SK-N-SH (cell line): ENCODE measurements around the gene IQGAP2. TPM values are rescaled to one million over a fixed set of nuclear protein-coding genes. Genes with fewer than 3 reads are reported as not detected.

Experiments used
- CTCF ChIA-PET: fragments of 300-600, 350-600 bp; formaldehyde crosslinking; extraction: SDS; loops from one replicate; lab custom pipeline; 2021; lab: Yijun Ruan, JAX
- POLR2A ChIA-PET: fragments of 350-600 bp; sonication (Branson Sonifier 250); formaldehyde crosslinking; extraction: SDS; loops from one replicate; lab custom pipeline; 2020; ENCODE audit warnings: antibody characterized with exemption, inconsistent platforms; lab: Yijun Ruan, JAX
- DNase-seq: peaks from one replicate; pipeline ENCODE4 v3.0.0; 2012
- H2AFZ ChIP-seq: fragments of 200-600 bp; sonication (generic); 2 replicates; pipeline ENCODE4 v1.8.1; 2016; ENCODE audit warnings: antibody characterized with exemption, mild to moderate bottlenecking, low read depth
- H3F3A ChIP-seq: fragments of 200-600 bp; sonication (generic); replicated peaks from 2 replicates; pipeline ENCODE3; 2016; ENCODE audit warnings: antibody characterized with exemption, mild to moderate bottlenecking; ENCODE audit not compliant: insufficient read depth
- H3K27ac ChIP-seq, 2 experiments: fragments of 200-500 bp in 1 of 2; fragments of 200-600 bp in 1 of 2; sonication (Bioruptor generic) in 1 of 2; sonication (generic), shearing (Covaris generic) in 1 of 2; 2 replicates each; pipeline versions ENCODE4 v1.5.1 to v1.6.1; 2014 to 2016; ENCODE audit warnings: low read depth in 2 of 2, inconsistent platforms in 1 of 2, low read length in 1 of 2, mild to moderate bottlenecking in 1 of 2, mixed read lengths in 1 of 2
- H3K27me3 ChIP-seq: fragments of 200-600 bp; sonication (generic), shearing (Covaris generic); 2 replicates; pipeline ENCODE4 v1.6.1; 2016; ENCODE audit warnings: mixed run types; ENCODE audit not compliant: insufficient read depth
- H3K36me3 ChIP-seq, 2 experiments: fragments of 200-500 bp in 1 of 2; fragments of 200-600 bp in 1 of 2; sonication (Bioruptor generic) in 1 of 2; sonication (generic) in 1 of 2; replicated peaks in 1 of 2; 2 replicates each; pipeline versions ENCODE3 to v1.5.1; 2014 to 2016; ENCODE audit warnings: low read length in 1 of 2, mild to moderate bottlenecking in 1 of 2; ENCODE audit not compliant: insufficient read depth in 2 of 2, control insufficient read depth in 1 of 2
- H3K4me1 ChIP-seq, 2 experiments: fragments of 200-500 bp in 1 of 2; fragments of 200-600 bp in 1 of 2; sonication (Bioruptor generic) in 1 of 2; sonication (generic), shearing (Covaris generic) in 1 of 2; 2 replicates each; pipeline versions ENCODE4 v1.5.1 to v1.6.1; 2014 to 2016; ENCODE audit warnings: low read depth in 1 of 2, low read length in 1 of 2, mixed run types in 1 of 2; ENCODE audit not compliant: insufficient read depth in 2 of 2, control insufficient read depth in 1 of 2
- H3K4me2 ChIP-seq: fragments of 200-600 bp; sonication (generic), shearing (Covaris generic); 2 replicates; pipeline ENCODE4 v1.6.1; 2017; ENCODE audit warnings: mixed run types
- H3K4me3 ChIP-seq, 2 experiments: fragments of 200-500 bp in 1 of 2; fragments of 200-600 bp in 1 of 2; sonication (Bioruptor generic) in 1 of 2; sonication (generic), shearing (Covaris generic) in 1 of 2; 2 replicates each; pipeline versions ENCODE4 v1.5.1 to v1.8.1; 2014 to 2016; ENCODE audit warnings: low read depth in 2 of 2, inconsistent platforms in 1 of 2, low read length in 1 of 2, mild to moderate bottlenecking in 1 of 2, mixed read lengths in 1 of 2, moderate library complexity in 1 of 2
- H3K79me2 ChIP-seq: fragments of 200-600 bp; sonication (generic); 2 replicates; pipeline ENCODE4 v1.8.1; 2017; ENCODE audit warnings: mild to moderate bottlenecking; ENCODE audit not compliant: insufficient read depth
- H3K9ac ChIP-seq: fragments of 200-600 bp; sonication (generic); 2 replicates; pipeline ENCODE4 v1.6.1; 2017; ENCODE audit warnings: mixed run types
- H3K9me2 ChIP-seq: fragments of 200-600 bp; sonication (generic); 2 replicates; pipeline ENCODE4 v1.6.1; 2017; ENCODE audit warnings: mixed run types
- H3K9me3 ChIP-seq: fragments of 200-600 bp; sonication (generic); 2 replicates; pipeline ENCODE4 v1.6.1; 2017; ENCODE audit warnings: mixed run types, mild to moderate bottlenecking, moderate library complexity
- H4K20me1 ChIP-seq: fragments of 200-600 bp; sonication (generic); 2 replicates; pipeline ENCODE4 v1.6.1; 2017; ENCODE audit warnings: mild to moderate bottlenecking, mixed run types; ENCODE audit not compliant: insufficient read depth
- CHD2 ChIP-seq: fragments of 150-350 bp; IDR thresholded peaks from 2 replicates; pipeline ENCODE4 v1.6.1; 2018; ENCODE audit warnings: low read length; ENCODE audit not compliant: partially characterized antibody
- ELF1 ChIP-seq: IDR thresholded peaks from 2 replicates; pipeline ENCODE4 v1.4.0; 2012
- EZH2phosphoT487 ChIP-seq: fragments of 200-600 bp; sonication (generic); IDR thresholded peaks from 2 replicates; pipeline ENCODE4 v1.6.1; 2017; ENCODE audit warnings: low read depth, mixed run types, mild to moderate bottlenecking, antibody characterized with exemption, moderate library complexity, borderline replicate concordance
- FOXM1 ChIP-seq: IDR thresholded peaks from 2 replicates; pipeline ENCODE4 v1.4.0; 2012; ENCODE audit warnings: low read depth, mild to moderate bottlenecking
- GABPA ChIP-seq: IDR thresholded peaks from 2 replicates; pipeline ENCODE4 v1.4.0; 2012; ENCODE audit warnings: low read depth, mild to moderate bottlenecking
- GATA2 ChIP-seq: sonication (generic); formaldehyde crosslinking; IDR thresholded peaks from 2 replicates; pipeline ENCODE4 v1.5.0; 2020; ENCODE audit warnings: mild to moderate bottlenecking, missing genetic modification reagents
- MEF2A ChIP-seq: IDR thresholded peaks from 2 replicates; pipeline ENCODE4 v1.4.0; 2012; ENCODE audit warnings: low read depth, borderline replicate concordance
- NRF1 ChIP-seq: IDR thresholded peaks from 2 replicates; pipeline ENCODE4 v1.6.1; 2012; ENCODE audit warnings: low read depth, mild to moderate bottlenecking, low read length
- POLR2AphosphoS5 ChIP-seq: IDR thresholded peaks from 2 replicates; pipeline ENCODE4 v1.6.1; 2012; ENCODE audit warnings: low read depth, low read length
- RCOR1 ChIP-seq: fragments of 150-350 bp; IDR thresholded peaks from 2 replicates; pipeline ENCODE4 v1.6.1; 2017; ENCODE audit warnings: antibody characterized with exemption, low read length
- REST ChIP-seq: IDR thresholded peaks from 2 replicates; pipeline ENCODE4 v1.6.1; 2012; ENCODE audit warnings: mild to moderate bottlenecking, low read depth, low read length, moderate library complexity
- RFX5 ChIP-seq: IDR thresholded peaks from 2 replicates; pipeline ENCODE4 v1.6.1; 2012; ENCODE audit warnings: mild to moderate bottlenecking, improper control_type of control experiment, low read length
- RXRA ChIP-seq: IDR thresholded peaks from 2 replicates; pipeline ENCODE4 v1.4.0; 2012; ENCODE audit warnings: low read depth, mild to moderate bottlenecking, borderline replicate concordance
- SIN3A ChIP-seq: IDR thresholded peaks from 2 replicates; pipeline ENCODE4 v1.6.1; 2012; ENCODE audit warnings: low read depth, mild to moderate bottlenecking, low read length, moderate library complexity, borderline replicate concordance
- SMC3 ChIP-seq: IDR thresholded peaks from 2 replicates; pipeline ENCODE4 v1.6.1; 2012; ENCODE audit warnings: low read depth, low read length, improper control_type of control experiment
- TEAD4 ChIP-seq: IDR thresholded peaks from 2 replicates; pipeline ENCODE4 v1.4.0; 2012; ENCODE audit warnings: mild to moderate bottlenecking, borderline replicate concordance; ENCODE audit not compliant: insufficient read depth
- USF1 ChIP-seq: IDR thresholded peaks from 2 replicates; pipeline ENCODE4 v1.4.0; 2012; ENCODE audit warnings: low read depth, borderline replicate concordance
- YY1 ChIP-seq: IDR thresholded peaks from 2 replicates; pipeline ENCODE4 v1.4.0; 2012; ENCODE audit warnings: low read depth, mild to moderate bottlenecking
- WGBS: methylation state at CpG from one replicate; pipeline ENCODE4 v1.1.6; 2017; ENCODE audit warnings: low lambda C conversion rate; 5-methylcytosine and 5-hydroxymethylcytosine counted together
- polyA plus RNA-seq, 3 experiments: library from polyadenylated mRNA; depleted of rRNA; stranded (reverse); fragments of >200 nt; gene quantifications; 2 replicates each; pipeline ENCODE4 v1.2.3, GENCODE V29; 2012

IQGAP2 gene
- polyA plus RNA-seq, 1 of the 3 experiments (the other 2 are of a cell fraction): 2.1 TPM

GRCh38 chr5:76595755-76596481, 192.8 kb downstream of the IQGAP2 start:
- POLR2A ChIA-PET: no interaction called here
- no peak for TF ChIP-seq RFX5
- TF ChIP-seq TEAD4: no peak
- no peak for TF ChIP-seq FOXM1
- no peak for TF ChIP-seq RCOR1
- no peak for TF ChIP-seq YY1
- DNase-seq: no peak
- H3F3A ChIP-seq: no peaks in the 10 kb centered on the region
- H3K9me3 ChIP-seq: no peaks in the 10 kb centered on the region
- H3K9me2 ChIP-seq: no peaks in the 10 kb centered on the region
- H3K79me2 ChIP-seq: no peaks in the 10 kb centered on the region
- no peak overlapping the region for H3K27ac ChIP-seq
- H3K4me1 ChIP-seq: no peaks in the 10 kb centered on the region; a peak in 1 of 4 replicates
- H3K36me3 ChIP-seq: no peaks in the 10 kb centered on the region
- 69% methylated on average over 3 of the region's 3 CpGs for WGBS
- H4K20me1 ChIP-seq: no peaks in the 10 kb centered on the region
- H3K9ac ChIP-seq: no peak overlapping the region
- no peak overlapping the region for H2AFZ ChIP-seq
- H3K27me3 ChIP-seq: no peaks in the 10 kb centered on the region
- no peak overlapping the region for H3K4me3 ChIP-seq
- CTCF ChIA-PET: interaction anchor here (1.1 to 12.0 kb wide), 2 partner anchors 108 to 179 kb away, joined by 3 to 146 read pairs; no protein-coding TSS in a partner anchor
- no peak overlapping the region for H3K4me2 ChIP-seq

- ChIA-PET CTCF (interaction anchor here (1.2 to 12.0 kb wide), 7 partner anchors 16 to 176 kb away, joined by 3 to 146 read pairs (median 15); no protein-coding TSS in a partner anchor), POLR2A (no interaction called here)
- WGBS: 92% methylated on average over 2 of the region's 2 CpGs
These were observed 195.4 kb downstream of the IQGAP2 start for GRCh38 chr5:76598531-76598930.

More at GRCh38 chr5:76598531-76598930, 195.4 kb downstream of the IQGAP2 start:
- H3K27ac ChIP-seq: no peak overlapping the region
- no peak overlapping the region for H3K4me2 ChIP-seq
- no peak for DNase-seq
- H3K4me1 ChIP-seq: no peaks in the 10 kb centered on the region; a peak in 2 of 4 replicates
- no peak overlapping the region for H2AFZ ChIP-seq
- H3K9me3 ChIP-seq: no peaks in the 10 kb centered on the region
- no peaks in the 10 kb centered on the region for H3F3A ChIP-seq
- no peaks in the 10 kb centered on the region for H3K9me2 ChIP-seq
- no peak overlapping the region for H3K4me3 ChIP-seq
- no peaks in the 10 kb centered on the region for H3K27me3 ChIP-seq
- H3K36me3 ChIP-seq: no peaks in the 10 kb centered on the region
- no peak overlapping the region for H3K9ac ChIP-seq
- TF ChIP-seq GABPA (no peak), REST (no peak), SIN3A (no peak), NRF1 (no peak), YY1 (no peak), MEF2A (no peak), GATA2 (CRISPR knock-in tag) (no peak), ELF1 (no peak), POLR2AphosphoS5 (no peak), CHD2 (no peak), RCOR1 (no peak), RXRA (no peak), USF1 (no peak), EZH2phosphoT487 (no peak), SMC3 (no peak)
- TF ChIP-seq, all 33 proteins: peak for 0
- H4K20me1 ChIP-seq: no peaks in the 10 kb centered on the region
- H3K79me2 ChIP-seq: no peaks in the 10 kb centered on the region
